ENCODE results near the gene UBE2J2. TPM values are rescaled to one million over a fixed set of nuclear protein-coding genes. Genes with fewer than 3 reads are reported as not detected.

UBE2J2 gene
- total RNA-seq, 1 donor = 32.6 TPM

DNA sequence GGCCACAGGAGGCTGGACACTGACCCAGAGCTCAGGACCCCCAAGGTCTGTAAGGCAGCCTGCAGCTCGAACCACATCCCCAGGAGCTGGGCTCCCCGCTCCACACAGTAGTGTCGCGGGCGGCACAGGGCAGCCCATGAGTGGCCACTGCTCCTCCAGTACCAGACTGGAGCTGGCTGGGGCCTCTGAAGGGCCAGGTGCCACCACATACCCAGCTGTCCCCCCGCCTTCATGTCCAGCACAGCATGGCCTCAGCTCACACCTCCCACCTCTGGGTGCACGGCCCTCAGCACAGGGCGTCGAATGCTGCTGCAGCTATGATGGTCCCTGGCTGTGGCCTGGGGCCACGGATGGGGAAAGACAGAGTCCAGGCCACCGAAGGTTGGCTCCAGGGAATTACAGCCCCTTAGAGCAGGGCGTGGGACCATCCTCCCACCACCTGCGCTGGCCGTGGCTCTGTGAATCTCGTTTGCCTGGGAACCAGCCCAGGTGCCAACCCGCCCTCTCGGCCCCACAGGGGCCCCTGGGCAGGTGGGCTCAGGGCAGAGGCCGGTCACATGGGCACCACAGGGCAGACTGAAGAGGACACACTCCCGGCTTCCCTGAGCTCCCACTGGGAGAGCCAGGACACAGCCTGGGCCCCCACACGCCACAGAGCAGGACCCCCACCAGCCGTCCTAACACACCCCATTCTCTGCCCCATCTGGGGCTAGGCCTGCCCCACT is 57.6 kb downstream of the UBE2J2 start:
- DNase-seq (ENCODE audit: insufficient read length, low spot score, missing footprints) = peak; percentile 90
- H3K4me1 ChIP-seq (ENCODE audit: insufficient read depth, low read length) = no peaks in the 10 kb centered on the region
- TF ChIP-seq, protein P1, sequence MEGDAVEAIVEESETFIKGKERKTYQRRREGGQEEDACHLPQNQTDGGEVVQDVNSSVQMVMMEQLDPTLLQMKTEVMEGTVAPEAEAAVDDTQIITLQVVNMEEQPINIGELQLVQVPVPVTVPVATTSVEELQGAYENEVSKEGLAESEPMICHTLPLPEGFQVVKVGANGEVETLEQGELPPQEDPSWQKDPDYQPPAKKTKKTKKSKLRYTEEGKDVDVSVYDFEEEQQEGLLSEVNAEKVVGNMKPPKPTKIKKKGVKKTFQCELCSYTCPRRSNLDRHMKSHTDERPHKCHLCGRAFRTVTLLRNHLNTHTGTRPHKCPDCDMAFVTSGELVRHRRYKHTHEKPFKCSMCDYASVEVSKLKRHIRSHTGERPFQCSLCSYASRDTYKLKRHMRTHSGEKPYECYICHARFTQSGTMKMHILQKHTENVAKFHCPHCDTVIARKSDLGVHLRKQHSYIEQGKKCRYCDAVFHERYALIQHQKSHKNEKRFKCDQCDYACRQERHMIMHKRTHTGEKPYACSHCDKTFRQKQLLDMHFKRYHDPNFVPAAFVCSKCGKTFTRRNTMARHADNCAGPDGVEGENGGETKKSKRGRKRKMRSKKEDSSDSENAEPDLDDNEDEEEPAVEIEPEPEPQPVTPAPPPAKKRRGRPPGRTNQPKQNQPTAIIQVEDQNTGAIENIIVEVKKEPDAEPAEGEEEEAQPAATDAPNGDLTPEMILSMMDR (IDR thresholded peaks at IDR 0.05; ENCODE audit: extremely low read depth, low read depth, low read length) = no peak
- H3K36me3 ChIP-seq (ENCODE audit: insufficient read depth, low read length) = peaks cover 11% of the 10 kb centered on the region
- no peaks in the 10 kb centered on the region for H3K79me2 ChIP-seq (ENCODE audit: insufficient read depth, low read length)
- H3K27me3 ChIP-seq (ENCODE audit: insufficient read depth, low read length) = no peaks in the 10 kb centered on the region
- H4K20me1 ChIP-seq (ENCODE audit: insufficient read depth, low read length) = peaks cover 8% of the 10 kb centered on the region
- no peak overlapping the region for H3K4me2 ChIP-seq (ENCODE audit: insufficient read depth, low read length)
- H3K9me3 ChIP-seq (ENCODE audit: low read depth, low read length) = no peaks in the 10 kb centered on the region
- H2AFZ ChIP-seq (ENCODE audit: low read length) = no peak overlapping the region
- no peak overlapping the region for H3K27ac ChIP-seq (ENCODE audit: low read depth, low read length)
- H3K4me3 ChIP-seq (ENCODE audit: insufficient read depth, low read length) = no peak overlapping the region

DNA sequence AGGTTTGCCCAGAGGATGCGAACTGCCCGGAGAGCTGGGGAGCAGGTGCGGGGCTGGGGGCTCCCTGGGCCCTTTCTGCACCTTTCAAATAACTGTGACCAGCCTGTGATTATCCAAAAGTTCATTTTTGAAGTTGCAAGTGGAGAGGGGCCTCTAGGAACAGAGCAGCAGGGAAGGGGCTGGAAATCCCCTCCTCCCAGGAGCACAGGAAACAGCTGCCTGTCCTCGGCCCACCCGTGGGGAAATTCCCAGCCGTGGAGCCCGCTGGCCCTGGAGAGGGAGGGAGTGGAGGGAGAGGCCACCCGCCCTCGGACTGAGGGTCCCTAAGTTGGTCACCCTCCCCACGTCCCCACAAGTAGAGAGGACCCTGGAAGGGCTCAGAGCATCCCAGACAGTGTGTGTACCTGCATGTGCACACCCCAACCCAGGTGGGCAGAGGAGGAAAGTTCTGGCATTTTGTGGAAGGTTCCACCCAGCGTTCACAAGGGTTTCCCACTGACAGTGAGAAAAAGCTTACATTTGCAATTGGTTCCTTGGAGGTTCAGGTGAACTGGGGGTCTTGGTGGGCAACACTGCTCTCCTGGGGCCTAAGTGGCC is 58.5 kb downstream of the UBE2J2 start:
- H3K4me2 ChIP-seq (ENCODE audit: insufficient read depth, low read length) = no peak overlapping the region
- H3K4me3 ChIP-seq (ENCODE audit: insufficient read depth, low read length) = no peak overlapping the region
- TF ChIP-seq, protein P1 (IDR thresholded peaks at IDR 0.05; ENCODE audit: extremely low read depth, low read depth, low read length) = no peak
- peaks cover 8% of the 10 kb centered on the region for H4K20me1 ChIP-seq (ENCODE audit: insufficient read depth, low read length)
- peak; percentile 91 for DNase-seq (ENCODE audit: insufficient read length, low spot score, missing footprints)
- H2AFZ ChIP-seq (ENCODE audit: low read length) = no peak overlapping the region
- H3K4me1 ChIP-seq (ENCODE audit: insufficient read depth, low read length) = no peaks in the 10 kb centered on the region
- no peak overlapping the region for H3K27ac ChIP-seq (ENCODE audit: low read depth, low read length)
- H3K36me3 ChIP-seq (ENCODE audit: insufficient read depth, low read length) = peaks cover 11% of the 10 kb centered on the region
- no peaks in the 10 kb centered on the region for H3K9me3 ChIP-seq (ENCODE audit: low read depth, low read length)
- no peaks in the 10 kb centered on the region for H3K79me2 ChIP-seq (ENCODE audit: insufficient read depth, low read length)
- H3K27me3 ChIP-seq (ENCODE audit: insufficient read depth, low read length) = no peaks in the 10 kb centered on the region

DNA sequence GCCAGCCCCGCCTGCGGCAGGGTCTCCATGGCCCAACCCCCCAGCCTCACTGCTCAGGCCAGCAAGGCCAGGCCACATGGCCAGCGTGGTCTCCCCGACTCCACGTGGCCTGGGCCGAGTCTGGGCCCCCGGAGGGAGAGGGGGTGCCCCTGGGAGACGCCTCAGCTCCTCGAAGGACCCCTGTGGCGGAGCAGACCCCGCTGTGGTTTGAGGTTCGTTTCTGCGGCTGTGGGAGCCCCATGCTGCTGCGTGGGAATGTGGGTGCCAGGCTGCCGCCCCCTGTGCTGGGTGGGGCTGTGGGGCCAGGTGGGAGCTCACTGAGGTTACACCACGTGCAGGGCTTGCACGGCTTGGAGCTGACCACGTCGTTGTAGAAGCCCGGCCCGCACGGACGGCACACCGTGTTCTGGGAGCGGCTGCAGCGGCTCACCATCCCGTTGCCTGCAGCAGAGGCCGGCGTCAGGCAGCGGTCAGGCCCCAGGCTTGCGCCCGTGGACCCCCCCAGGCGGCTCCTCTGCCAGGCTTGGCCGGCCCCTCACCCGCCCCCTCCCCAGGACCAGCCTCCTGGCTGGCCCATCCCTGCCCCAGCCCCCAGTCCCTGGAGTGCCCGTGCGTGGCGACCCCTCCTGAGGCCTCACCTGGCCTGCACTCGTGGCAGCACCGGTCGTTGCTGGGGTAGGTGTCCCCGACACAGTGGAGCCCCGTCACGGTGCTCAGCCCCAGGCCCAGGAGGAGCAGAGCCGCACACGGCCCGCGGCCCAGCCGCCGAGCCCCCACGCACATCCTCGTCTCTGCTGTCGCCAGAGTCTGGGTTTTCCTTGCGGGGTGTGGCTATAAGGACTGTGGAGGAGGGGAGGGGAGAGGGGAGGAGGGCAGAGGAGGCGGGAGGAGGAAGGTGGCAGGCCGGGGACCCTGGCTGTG is 60.0 kb downstream of the UBE2J2 start, which contains the start of gene TNFRSF4:
TSS of gene TNFRSF4 (minus strand) at position 809 of the 921 bp plus-strand sequence. CDS start at position 783, 26 bp downstream.
- peak; percentile 91 for DNase-seq (ENCODE audit: insufficient read length, low spot score, missing footprints)
- no peak within 1 kb of the TSS for H3K27ac ChIP-seq (ENCODE audit: low read depth, low read length)
- H3K79me2 ChIP-seq (ENCODE audit: insufficient read depth, low read length) = no peaks in the 10 kb centered on the region
- H3K9me3 ChIP-seq (ENCODE audit: low read depth, low read length) = no peaks in the 10 kb centered on the region
- H3K4me1 ChIP-seq (ENCODE audit: insufficient read depth, low read length) = peaks cover 6% of the 10 kb centered on the region
- no peak within 1 kb of the TSS for H3K4me3 ChIP-seq (ENCODE audit: insufficient read depth, low read length)
- no peak within 1 kb of the TSS for H2AFZ ChIP-seq (ENCODE audit: low read length)
- H3K27me3 ChIP-seq (ENCODE audit: insufficient read depth, low read length) = no peaks in the 10 kb centered on the region
- no peaks in the 10 kb centered on the region for H4K20me1 ChIP-seq (ENCODE audit: insufficient read depth, low read length)
- H3K36me3 ChIP-seq (ENCODE audit: insufficient read depth, low read length) = peaks cover 9% of the 10 kb centered on the region
- TF ChIP-seq, protein P1 (IDR thresholded peaks at IDR 0.05; ENCODE audit: extremely low read depth, low read depth, low read length) = no peak
- no peak within 1 kb of the TSS for H3K4me2 ChIP-seq (ENCODE audit: insufficient read depth, low read length)
